ENCODE data around the gene SLC6A8.
"Not testable (repeated sequence)": the region's sequence is repeated elsewhere in the genome, so short reads cannot be mapped to it uniquely, and the experiment has no call there.

DNA sequence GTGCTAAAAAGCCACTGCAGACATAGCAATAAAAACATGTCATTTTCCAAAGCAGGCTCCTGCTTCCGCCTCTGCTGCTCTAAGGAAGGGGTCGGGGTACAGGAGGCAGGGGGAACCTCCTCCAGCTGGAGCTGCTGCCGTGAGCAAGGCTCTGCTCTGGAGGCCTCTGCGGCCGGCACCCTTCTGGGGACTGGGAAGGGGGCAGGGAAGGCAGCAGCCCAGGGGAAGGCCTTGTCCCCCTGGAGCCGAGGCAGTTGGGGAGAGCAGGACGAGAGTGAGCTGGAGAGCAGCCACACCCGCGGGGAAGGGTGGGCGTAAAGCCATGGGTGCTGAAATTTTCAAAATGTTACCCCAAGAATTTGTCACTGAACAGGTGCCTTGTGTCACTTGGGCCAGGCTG is 8.8 kb downstream of the SLC6A8 start:
- not testable (repeated sequence) for TF ChIP-seq POLR2AphosphoS5 (IDR thresholded peaks at IDR 0.05; ENCODE audit: insufficient read depth, low read depth, low read length); MYC (IDR thresholded peaks at IDR 0.05; ENCODE audit: low read depth, low read length); POLR2A (IDR thresholded peaks at IDR 0.05; ENCODE audit: low read depth, low read length)
- TF ChIP-seq, protein P1, sequence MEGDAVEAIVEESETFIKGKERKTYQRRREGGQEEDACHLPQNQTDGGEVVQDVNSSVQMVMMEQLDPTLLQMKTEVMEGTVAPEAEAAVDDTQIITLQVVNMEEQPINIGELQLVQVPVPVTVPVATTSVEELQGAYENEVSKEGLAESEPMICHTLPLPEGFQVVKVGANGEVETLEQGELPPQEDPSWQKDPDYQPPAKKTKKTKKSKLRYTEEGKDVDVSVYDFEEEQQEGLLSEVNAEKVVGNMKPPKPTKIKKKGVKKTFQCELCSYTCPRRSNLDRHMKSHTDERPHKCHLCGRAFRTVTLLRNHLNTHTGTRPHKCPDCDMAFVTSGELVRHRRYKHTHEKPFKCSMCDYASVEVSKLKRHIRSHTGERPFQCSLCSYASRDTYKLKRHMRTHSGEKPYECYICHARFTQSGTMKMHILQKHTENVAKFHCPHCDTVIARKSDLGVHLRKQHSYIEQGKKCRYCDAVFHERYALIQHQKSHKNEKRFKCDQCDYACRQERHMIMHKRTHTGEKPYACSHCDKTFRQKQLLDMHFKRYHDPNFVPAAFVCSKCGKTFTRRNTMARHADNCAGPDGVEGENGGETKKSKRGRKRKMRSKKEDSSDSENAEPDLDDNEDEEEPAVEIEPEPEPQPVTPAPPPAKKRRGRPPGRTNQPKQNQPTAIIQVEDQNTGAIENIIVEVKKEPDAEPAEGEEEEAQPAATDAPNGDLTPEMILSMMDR (IDR thresholded peaks at IDR 0.05; ENCODE audit: extremely low read depth in 1 of 2, insufficient read depth in 1 of 2, low read depth in 1 of 2, low read length in 2 of 2) = not testable (repeated sequence)
